ENCODE measurements around the gene CETP.

DNA sequence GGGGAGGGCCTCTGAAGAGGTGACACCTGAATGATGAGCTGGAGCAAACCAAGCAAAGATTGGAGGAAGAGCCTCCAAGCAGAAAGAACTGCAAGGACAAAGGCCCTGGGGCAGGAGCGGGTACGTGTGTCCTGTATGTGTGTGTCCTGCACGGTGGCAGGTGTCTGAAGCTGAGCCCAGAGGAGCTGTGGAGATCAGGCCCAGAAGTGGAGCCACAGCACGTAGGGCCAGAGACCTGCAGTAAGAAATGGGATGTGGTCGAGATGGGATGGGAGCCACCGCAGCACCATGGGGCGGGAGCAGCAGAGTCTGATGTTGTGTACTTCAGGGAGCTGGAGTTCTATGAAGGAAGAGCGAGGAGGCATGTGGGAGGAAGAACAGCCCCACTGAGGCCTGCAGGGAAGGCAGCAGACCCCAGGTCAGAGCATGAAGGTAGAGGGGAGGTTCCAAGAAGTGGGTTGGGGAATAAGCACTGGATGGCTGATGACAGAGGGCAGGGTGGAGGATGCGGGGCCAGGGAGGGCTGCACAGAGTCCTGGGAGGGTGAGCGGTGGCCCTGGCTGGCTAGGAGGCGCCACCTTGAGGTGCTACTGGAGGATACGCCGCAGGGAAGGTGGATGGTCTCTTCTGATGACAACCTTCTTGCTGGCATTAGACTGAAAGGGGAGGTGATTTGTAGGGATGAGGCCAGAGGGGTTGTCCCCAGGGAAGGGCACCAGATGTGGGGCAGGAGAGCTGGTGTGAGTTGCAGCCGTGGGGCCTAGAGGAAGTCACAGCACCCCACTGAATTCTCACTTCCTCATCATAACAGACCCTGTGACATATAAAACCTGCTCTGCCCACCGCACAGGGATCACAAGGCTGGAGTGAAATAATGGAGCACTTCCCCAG is 10.6 kb upstream of the CETP start:
- no peak for TF ChIP-seq POLR2A (IDR thresholded peaks at IDR 0.05)
- TF ChIP-seq, protein P1, sequence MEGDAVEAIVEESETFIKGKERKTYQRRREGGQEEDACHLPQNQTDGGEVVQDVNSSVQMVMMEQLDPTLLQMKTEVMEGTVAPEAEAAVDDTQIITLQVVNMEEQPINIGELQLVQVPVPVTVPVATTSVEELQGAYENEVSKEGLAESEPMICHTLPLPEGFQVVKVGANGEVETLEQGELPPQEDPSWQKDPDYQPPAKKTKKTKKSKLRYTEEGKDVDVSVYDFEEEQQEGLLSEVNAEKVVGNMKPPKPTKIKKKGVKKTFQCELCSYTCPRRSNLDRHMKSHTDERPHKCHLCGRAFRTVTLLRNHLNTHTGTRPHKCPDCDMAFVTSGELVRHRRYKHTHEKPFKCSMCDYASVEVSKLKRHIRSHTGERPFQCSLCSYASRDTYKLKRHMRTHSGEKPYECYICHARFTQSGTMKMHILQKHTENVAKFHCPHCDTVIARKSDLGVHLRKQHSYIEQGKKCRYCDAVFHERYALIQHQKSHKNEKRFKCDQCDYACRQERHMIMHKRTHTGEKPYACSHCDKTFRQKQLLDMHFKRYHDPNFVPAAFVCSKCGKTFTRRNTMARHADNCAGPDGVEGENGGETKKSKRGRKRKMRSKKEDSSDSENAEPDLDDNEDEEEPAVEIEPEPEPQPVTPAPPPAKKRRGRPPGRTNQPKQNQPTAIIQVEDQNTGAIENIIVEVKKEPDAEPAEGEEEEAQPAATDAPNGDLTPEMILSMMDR (IDR thresholded peaks at IDR 0.05) = peak in 5 of 6 experiments; percentile 19 to 59 (median 52)

All from adrenal gland (tissue), 5 donors.